Hippocampal formation (tissue), 2 donors: ENCODE results near the gene RCOR2.
A peak's percentile ranks its signal among the peaks of the same experiment; 100 is the strongest.
"Not testable (repeated sequence)": the region's sequence is repeated elsewhere in the genome, so short reads cannot be mapped to it uniquely, and the experiment has no call there.

Experiments
- DNase-seq, 2 donors: peaks; one replicate each; lab custom pipeline; 2025; lab: John Stamatoyannopoulos, UW

The RCOR2 gene

GRCh38 chr11:63916837-63917691 lies at the start of gene RCOR2:
RCOR2 (minus strand) TSS chr11:63917164; CDS start chr11:63916456, 708 bp downstream.
- peak; percentile 78 to 84 for DNase-seq

DNA sequence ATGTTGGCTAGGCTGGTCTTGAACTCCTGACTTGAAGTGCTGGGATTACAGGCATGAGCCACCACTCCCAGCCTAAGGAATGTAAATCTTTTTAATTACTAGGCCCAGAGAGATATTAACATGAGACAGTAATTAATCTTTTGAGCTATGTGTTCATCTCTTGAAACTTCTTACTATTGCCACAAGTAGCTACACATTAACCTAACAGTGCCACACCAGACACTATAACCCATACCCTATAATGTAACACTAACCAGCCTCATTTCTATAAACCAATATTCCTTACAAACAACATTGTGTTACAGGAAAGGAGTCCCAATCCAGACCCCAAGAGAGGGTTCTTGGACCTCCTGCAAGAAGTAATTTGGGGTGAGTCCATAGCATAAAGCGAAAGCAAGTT lies 49.5 kb upstream of the RCOR2 start:
- DNase-seq = no peak

GRCh38 chr11:63963895-63964294 lies 46.9 kb upstream of the RCOR2 start:
- not testable (repeated sequence) for DNase-seq

- DNase-seq = no peak
Measured at GRCh38 chr11:63961608-63962412, 44.8 kb upstream of the RCOR2 start.

GRCh38 chr11:63958008-63958407 lies 41.0 kb upstream of the RCOR2 start:
- no peak for DNase-seq

DNA sequence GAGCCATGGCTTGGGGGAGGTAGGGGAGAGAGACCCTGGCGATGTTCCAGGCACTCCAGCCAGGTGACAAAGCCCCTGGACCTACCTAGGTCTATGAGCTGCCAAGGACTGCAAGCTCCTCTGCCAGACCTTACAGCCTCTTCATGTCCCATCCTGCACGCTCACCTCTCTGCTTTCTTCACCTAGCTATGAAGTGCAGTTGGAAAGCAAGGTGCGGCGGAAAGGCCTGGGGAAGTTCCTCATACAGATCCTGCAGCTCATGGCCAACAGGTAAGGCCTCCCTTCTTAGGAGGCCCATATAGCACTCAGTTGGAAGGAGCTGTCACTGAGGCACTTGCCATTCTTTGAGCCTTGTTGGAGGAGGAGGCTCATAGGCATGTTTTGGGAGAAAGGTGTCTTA lies 35.6 kb upstream of the RCOR2 start:
- no peak for DNase-seq

DNA sequence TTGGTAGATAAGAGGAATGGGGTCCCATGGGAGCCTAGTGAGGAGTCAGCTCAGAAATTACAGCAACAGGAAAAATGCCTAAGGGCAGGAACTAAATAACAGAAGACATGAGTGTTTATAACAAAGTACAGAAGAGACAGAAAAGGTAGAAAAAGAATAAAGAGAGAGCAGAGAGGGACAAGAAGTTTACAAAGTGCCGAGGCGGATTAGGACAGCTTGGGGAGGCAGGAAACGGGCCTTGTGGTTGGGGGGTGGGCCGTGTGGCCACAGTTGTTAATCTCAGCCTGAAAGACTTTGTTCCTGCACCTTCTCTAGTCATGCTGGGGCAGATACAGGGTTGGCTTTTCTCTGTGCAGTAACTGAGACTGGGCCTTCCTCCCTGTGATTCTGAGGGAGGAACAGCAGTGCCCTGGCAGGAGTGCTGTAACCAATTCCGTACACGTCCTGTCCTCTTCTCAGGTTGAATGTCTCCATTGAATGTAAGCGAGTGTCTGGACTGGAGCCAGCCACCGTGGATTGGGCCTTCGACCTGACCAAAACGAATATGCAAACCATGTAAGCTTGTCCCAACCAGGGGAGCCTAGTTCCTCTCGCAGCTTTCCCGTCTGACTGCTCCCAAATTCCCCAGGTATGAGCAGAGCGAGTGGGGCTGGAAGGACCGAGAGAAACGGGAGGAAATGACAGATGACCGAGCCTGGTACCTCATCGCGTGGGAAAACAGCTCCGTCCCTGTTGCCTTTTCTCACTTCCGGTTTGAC lies 35.0 kb upstream of the RCOR2 start:
- no peak for DNase-seq

GRCh38 chr11:63945477-63946163 lies 28.7 kb upstream of the RCOR2 start:
- peak; percentile 56 to 90 for DNase-seq

DNA sequence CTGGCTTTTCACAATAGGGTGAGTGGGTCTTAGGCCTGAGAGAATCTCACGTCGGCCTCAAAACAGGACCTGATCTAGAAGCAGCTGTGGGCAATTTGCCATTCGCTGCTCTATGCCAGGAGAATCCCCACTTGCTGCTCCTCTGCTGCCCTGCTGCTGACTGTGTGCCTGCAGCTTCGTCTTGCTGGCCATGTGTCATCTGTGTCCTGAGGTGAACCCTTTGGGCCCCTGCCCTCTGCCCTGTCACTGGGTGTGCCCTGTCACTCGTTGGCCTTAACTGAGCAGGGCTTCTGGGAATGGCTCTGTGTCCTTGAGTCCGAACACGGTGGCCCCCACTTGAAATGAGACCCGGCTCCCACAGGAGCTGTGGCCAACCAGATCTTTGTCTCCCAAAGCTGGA lies 28.0 kb upstream of the RCOR2 start:
- DNase-seq = no peak

DNA sequence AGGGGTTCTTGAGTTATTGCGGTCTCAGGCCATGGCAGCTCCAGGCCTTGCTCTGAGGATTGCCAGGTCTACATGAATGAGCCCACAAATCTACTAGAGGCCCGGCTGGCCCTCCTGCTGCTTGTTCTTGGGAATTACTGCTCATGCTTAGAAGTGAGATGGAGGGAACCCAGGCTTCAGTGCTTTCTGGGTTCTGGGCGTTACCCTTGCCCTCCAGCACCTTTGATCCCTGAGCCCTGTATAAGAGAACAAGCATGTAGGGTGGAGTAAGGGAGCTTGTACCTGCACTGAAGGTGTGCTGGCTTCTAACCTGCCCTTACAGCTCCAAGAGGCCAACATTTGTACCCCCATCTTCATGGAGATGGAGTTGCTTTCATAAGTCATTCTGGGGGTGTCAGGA lies 25.8 kb upstream of the RCOR2 start:
- DNase-seq = no peak

- DNase-seq = no peak
Measured at GRCh38 chr11:63941901-63942300, 24.9 kb upstream of the RCOR2 start.

- DNase-seq = no peak
Measured at GRCh38 chr11:63940786-63941185, 23.8 kb upstream of the RCOR2 start.

DNA sequence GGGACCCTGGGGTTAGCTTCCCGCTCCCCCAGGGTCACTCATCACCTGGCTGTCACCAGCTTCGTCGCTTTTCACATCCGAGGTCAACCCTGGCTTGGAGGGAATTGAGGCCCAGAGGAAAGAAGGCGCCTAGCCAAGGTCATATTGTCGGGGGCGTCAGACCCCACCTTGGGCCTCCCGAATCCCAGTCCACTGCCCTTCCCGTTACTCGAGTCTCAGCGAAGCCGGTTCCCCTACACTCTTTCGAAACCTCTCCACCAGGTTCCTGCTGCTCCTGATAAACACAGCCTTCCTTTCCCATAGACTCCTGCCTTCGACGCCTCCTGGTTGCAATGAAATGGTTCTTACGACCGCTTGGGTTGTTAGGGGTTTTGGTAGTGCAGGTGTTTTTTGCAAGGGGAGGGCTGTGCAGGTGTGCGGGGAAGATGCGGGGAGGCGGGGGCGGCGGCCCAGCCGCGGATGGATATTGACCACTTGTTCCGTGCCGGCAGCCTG lies 22.5 kb upstream of the RCOR2 start:
- DNase-seq = no peak

GRCh38 chr11:63938479-63939396 lies 21.8 kb upstream of the RCOR2 start, which contains the start of gene NAA40:
NAA40 (plus strand) TSS chr11:63939002; CDS start chr11:63939097, 95 bp downstream.
- DNase-seq = peak; percentile 80 to 88

DNA sequence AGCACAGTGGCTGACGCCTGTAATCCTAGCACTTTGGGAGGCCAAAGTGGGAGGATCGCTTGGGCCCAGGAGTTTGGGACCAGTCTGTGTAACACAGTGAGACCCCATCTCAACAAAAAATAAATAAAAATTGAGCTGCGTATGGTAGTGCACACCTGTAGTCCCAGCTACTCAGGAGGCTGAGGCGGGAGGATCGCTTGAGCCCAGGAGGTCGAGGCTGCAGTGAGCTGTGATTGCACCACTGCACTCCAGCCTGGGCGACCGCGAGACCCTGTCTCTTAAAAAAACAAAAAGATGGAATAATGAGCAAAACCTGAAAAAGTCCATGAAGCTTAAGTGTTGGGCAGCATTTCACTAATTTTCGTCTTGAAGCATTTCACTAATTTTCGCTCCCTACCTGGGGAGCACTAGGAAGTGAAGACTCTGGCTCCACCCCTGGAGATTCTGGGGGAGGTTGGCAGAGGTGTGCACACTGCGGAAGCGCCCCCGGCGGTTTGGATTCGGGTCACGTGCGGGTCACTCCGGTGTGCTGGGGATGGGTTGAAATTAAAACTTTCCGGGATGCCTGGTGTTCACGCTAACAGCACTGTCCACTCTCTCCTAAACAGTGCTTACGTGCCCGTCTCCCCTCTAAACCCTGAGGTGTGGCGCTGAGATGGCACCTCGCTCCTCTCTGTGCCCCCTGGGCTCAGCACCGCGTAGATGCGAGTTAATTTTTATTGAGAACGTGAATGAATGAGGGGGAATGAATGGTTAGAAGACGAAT lies 20.9 kb upstream of the RCOR2 start:
- no peak for DNase-seq

DNA sequence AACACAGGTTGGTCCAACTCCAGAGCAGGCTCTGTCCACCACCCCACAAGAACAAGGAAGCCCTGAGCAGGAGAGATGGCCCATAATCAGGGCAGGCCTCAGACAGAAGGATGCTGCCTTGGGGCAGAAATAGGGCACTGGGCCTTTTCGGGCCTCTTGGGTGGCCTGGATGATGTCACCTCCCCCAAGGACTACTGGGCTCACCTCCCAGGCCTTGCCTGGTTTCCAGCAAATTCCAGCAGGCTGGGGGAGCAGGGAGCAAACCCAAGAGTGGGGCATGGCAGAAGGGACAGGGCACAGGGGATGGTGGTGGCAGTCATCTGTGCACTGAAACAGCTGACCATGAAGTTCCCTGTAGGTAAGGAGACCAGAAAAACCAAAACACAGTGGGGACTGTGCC lies 16.5 kb upstream of the RCOR2 start:
- DNase-seq = no peak

GRCh38 chr11:63931876-63932275 lies 14.9 kb upstream of the RCOR2 start:
- no peak for DNase-seq

DNA sequence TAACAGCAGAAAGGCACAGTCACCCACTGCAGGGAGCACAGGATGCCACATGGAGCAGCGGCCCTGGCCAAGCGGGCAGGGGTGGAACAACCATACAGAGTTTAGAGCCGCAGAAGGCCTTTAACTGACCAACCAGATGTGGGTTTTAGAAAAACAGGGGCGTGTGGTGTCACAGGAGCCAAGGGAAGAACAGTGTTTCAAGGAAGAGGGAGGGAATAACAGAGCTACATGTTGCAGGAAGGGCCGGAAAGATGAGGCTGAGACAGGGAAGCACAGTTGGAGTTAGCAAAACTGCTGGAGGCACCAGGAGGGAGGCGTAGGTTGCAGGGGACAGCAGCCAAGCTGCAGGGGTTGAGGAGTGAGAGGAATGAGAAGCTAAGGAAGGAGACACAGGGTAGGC lies 14.1 kb upstream of the RCOR2 start:
- DNase-seq = no peak

GRCh38 chr11:63929616-63930015 lies 12.7 kb upstream of the RCOR2 start:
- no peak for DNase-seq

- no peak for DNase-seq
Measured at GRCh38 chr11:63923319-63923718, 6.4 kb upstream of the RCOR2 start.
